ENCODE measurements around the gene MEGF11. TPM values are rescaled to one million over a fixed set of nuclear protein-coding genes. Genes with fewer than 3 reads are reported as not detected.

Gene MEGF11
- total RNA-seq, 1 experiment from 2014 or later, result 0.03 TPM

- no peak for DNase-seq (ENCODE audit: low read depth in 1 of 2, low spot score in 2 of 2)
- Histone ChIP-seq H3K36me3 (no peaks in the 10 kb centered on the region), H3K27me3 (replicated peaks) (no peaks in the 10 kb centered on the region)
Observed at GRCh38 chr15:65845826-65846519, 407.6 kb downstream of the MEGF11 start.

More at GRCh38 chr15:65845826-65846519, 407.6 kb downstream of the MEGF11 start:
- Histone ChIP-seq H3K9me3 (replicated peaks) (no peaks in the 10 kb centered on the region), H3K4me1 (replicated peaks) (no peaks in the 10 kb centered on the region), H3K4me3 (no peak overlapping the region), H3K27ac (no peak overlapping the region)

Other genes with a start within 250 kb of the MEGF11 start
- 22.4 TPM in 2 replicates for gene DIS3L, start 39.8 kb upstream of the MEGF11 start, total RNA-seq (2014; rRNA removed; shearing (Covaris generic))
- 32.2 and 47.7 TPM in 2 replicates for gene TIPIN, start 102.9 kb upstream of the MEGF11 start, total RNA-seq (2014; rRNA removed; shearing (Covaris generic))
- 43.9 TPM in 2 replicates for gene MAP2K1, start 133.2 kb upstream of the MEGF11 start, total RNA-seq (2014; rRNA removed; shearing (Covaris generic))
- gene SNAPC5, start 244.0 kb upstream of the MEGF11 start, total RNA-seq (2014; rRNA removed; shearing (Covaris generic)), result 5.1 and 32.4 TPM in 2 replicates

Data from SJSA1 (cell line).